HEK293 (cell line): ENCODE data around the gene CLNK.

Experiments
- CTCF ChIP-seq: fragments of 450-650 bp; formaldehyde crosslinking; IDR thresholded peaks from 2 replicates; pipeline ENCODE4 v1.5.1; 2016; ENCODE audit warnings: missing biosample characterization, missing genetic modification characterization
- ZNF488 ChIP-seq: fragments of 450-650 bp; formaldehyde crosslinking; IDR thresholded peaks from 2 replicates; pipeline ENCODE4 v1.5.1; 2016; ENCODE audit warnings: missing biosample characterization, missing genetic modification characterization

- TF ChIP-seq ZNF488 (tag by site-specific recombination) (no peak), CTCF (tag by site-specific recombination) (no peak)
Observed at GRCh38 chr4:10492464-10492863, 192.1 kb downstream of the CLNK start.
